ENCODE measurements around the gene RTL5.

Gene RTL5

GRCh38 chrX:72107841-72108595 lies 23.7 kb downstream of the RTL5 start:
- no peak for DNase-seq

GRCh38 chrX:72107320-72107719 lies 24.4 kb downstream of the RTL5 start:
- DNase-seq = no peak

DNA sequence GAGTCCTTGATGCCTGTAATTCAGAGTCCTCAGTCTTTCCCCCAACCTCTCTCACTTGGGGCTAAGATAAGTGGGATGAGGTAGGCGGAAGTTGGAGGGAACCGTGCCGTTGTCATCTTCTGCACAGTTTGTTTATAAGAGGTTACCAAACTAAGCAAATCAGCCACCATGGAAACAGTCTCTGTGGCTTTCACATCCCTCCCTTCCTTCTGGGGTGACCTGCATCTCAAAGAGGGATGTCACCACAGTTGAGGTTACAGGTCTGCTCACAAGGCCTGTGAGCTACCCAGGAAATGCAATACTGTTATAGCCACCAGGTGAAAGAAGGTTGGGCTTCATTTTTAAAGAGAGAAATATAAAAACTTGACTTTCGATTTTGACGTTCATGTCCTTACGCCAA lies 26.3 kb downstream of the RTL5 start:
- DNase-seq = peak in 4 of 6 experiments; percentile 14 to 59 (median 34)

- DNase-seq = no peak
Measured at GRCh38 chrX:72102760-72103159, 29.0 kb downstream of the RTL5 start.

- no peak for DNase-seq
Measured at GRCh38 chrX:72102126-72102525, 29.6 kb downstream of the RTL5 start.

GRCh38 chrX:72101597-72102037 lies 30.1 kb downstream of the RTL5 start:
- no peak for DNase-seq

DNA sequence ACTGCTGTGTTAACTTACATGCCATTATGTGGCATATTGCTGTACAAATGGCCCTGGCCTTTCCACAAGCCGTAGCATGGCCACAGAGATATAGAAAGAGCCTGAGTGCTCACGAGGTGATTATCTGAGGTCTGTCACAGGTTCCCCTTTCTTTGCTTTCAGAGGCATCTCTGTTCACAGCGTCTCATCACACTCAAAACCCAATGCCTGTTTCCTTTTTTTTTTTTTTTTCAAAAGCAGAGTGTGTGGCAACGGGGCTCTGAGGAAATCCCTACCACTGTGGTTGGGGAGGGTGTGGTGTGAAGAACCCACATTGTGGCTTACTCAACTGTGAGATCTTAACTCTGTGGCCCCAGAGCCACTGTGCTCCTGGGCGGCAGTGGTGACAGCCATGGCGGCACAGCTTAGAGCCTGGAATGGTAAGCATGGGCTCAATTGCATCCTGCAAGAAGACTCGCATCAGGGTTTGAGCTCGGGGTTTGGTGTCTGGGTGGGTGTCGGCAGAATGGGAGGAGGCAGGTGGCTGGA lies 30.8 kb downstream of the RTL5 start:
- peak; percentile 11 to 71 (median 52) for DNase-seq

DNA sequence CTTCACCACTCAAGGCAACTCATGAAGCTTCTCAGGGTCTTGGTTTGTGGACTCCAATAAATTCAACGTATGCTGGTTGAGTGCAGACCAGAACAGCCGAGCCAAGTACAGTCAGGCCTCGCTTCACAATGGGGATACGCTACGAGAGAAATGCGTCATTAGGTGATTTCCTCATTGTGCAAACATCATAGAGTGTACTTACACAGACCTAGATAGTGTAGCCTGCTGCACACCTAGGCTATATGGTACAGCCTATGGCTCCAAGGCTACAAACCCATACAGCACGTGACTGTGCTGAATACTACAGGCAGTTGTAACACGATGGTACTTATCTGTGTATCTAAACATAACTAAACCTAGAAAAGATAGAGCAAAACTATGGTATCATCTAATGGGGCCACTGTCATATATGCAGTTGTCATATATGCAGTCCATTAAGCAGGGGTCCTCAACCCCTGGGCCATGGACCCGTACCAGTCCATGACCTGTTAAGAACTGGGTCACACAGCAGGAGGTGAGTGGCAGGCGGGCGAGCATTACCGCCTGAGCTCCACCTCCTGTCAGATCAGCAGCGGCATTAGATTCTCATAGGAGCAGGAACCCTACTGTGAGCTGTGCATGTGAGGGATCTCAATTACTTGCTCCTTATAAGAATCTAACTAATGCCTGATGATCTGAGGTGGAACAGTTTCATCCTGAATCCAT lies 31.5 kb downstream of the RTL5 start:
- DNase-seq = no peak

DNA sequence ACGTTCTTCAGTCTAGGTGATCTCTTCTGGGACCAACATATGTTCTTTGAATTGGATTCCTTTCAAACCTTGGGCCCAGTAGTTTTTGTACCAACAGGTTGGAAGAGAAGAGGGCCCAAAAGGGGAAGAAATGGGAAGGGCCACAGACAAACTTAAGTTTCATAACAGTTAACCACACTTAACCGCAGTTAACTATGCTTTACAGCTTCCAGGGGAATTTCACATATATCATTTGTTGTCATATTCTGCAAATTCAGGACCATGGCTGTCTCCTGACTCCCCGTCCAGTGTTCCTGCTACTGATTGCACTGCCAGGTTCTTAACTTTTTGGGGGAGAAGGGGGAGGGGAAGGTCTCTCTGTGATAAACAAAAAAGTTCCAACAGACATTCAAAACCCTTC lies 34.6 kb downstream of the RTL5 start:
- no peak for DNase-seq

DNA sequence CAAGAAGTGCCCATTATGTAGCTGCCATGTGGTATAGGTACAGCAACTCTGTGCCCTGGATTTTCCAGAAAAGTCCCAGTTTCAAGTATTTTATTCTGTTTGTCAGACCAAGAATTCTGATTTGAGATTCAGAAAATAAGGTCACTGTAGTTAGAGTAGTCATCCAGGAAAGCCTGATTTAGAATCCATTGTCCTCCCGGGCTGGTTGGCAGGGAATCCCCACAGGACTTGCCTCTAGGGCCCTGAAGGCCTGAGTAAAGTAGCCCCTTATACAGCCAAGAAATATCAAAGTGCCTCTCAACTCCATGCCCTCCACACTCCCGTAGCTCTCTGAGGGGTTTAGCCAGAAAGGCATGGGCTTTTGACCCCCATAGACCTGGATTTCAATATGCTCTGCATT lies 36.3 kb downstream of the RTL5 start:
- DNase-seq = no peak

DNA sequence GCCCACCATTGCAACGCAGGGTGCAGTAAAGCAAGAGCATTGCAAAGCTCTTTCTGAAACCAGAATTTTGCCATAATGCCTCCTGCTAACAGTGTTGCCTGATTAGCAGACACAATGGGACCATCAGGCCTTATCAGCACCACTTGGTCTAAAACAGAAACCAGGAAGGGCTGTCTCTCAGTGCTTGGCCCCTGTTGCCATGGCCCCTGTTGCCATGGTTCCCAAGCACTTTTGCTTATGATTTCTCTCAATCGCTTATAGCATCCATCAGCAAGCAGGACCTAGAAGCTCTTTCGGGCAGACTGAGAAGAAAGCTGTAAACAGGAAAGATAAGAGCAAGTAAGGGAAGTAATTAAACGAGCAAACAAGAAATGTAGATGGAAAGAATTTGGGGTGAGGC lies 36.8 kb downstream of the RTL5 start:
- peak in 3 of 6 experiments; percentile 3 to 16 (median 15) for DNase-seq

DNA sequence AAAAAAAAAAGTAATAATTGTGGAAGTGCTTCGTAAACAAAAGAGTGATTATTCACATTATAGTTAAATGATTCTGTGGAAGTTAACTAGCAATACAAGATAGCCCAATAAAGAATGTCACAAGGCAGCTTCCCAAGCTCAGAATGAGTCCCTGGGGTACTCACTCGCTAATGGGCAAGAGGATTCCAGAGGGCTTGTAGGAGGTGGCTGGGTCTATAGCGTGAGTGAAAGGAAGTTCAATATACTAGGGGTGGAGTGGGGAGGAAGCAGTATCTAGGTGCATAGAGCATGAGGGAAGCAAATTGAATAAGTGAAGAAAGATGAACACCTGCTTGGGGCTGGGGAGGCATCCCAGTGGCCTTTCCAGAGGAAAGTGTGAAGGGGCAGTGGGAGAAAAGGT lies 42.5 kb downstream of the RTL5 start:
- DNase-seq = no peak

DNA sequence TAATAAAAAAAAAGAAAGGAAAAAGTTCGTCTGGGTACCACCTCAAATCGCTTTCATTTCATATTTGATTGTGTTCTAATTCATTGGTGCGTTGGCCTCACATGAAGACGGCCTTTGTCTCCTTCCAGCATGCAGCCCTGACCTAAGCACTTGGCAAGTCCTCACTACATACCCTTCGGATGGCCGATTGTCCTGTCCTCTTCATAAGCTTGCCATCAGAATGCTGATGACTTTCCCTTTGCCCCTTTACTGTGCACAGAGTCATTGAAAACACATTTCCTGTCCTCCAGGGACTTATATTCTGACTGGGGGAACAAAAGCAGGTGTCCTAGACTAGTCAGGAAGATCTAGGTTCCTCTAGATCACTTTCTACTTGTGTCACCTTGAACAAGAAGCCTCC lies 43.0 kb downstream of the RTL5 start:
- no peak for DNase-seq

- no peak for DNase-seq
Measured at GRCh38 chrX:72086995-72087394, 44.7 kb downstream of the RTL5 start.

DNA sequence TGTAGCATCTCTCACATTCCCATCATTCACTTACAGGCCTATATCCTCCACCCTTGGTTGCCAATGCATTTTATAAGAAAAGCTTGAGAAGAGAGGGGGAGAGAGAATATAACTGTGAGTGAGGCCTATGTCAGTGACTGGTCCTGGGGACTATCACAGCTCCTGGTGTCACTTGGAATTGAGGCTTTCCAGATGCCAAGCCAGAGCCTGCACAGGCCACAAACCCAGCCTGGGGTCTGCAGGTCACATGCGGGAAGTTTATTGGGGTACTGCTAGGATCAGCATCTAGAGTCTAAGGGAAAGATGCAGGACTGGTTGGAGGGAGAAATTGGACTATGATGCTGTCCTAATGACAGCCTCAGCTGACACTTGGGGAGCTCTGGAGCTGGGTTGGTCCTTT lies 47.6 kb downstream of the RTL5 start:
- DNase-seq = no peak

GRCh38 chrX:72083291-72083690 lies 48.4 kb downstream of the RTL5 start:
- DNase-seq = no peak

- no peak for DNase-seq
Measured at GRCh38 chrX:72081605-72082320, 50.0 kb downstream of the RTL5 start.

GRCh38 chrX:72080800-72081199 lies 50.9 kb downstream of the RTL5 start:
- DNase-seq = no peak

GRCh38 chrX:72080150-72080549 lies 51.6 kb downstream of the RTL5 start:
- no peak for DNase-seq

GRCh38 chrX:72079607-72080006 lies 52.1 kb downstream of the RTL5 start:
- DNase-seq = no peak

DNA sequence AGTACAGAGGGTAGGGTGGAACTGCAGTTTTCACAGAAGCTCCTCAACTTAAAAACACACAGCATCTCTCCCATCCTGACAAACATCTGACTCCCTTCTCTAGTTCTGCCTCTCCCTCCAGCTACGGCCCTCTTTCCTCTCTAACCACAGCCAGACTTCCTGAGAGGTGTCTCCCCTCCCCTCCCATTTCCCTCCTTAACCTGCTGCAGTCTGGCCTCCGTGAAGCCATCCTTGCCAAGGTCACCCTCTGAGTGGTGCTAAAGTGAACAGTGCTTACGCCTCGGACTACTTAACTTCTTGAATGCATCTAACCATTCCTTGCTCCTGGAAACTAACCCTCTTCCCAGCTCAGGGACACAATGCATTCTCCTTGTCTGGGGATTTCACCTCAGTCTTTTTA lies 53.3 kb downstream of the RTL5 start:
- DNase-seq = no peak
